NCI-H1417 (cell line): Measurements from ENCODE around the gene C16orf74.

ENCODE experiments used
- DNase-seq, 3 experiments: peaks; one replicate each; lab custom pipeline; 2025; lab: John Stamatoyannopoulos, UW

C16orf74 gene

DNA sequence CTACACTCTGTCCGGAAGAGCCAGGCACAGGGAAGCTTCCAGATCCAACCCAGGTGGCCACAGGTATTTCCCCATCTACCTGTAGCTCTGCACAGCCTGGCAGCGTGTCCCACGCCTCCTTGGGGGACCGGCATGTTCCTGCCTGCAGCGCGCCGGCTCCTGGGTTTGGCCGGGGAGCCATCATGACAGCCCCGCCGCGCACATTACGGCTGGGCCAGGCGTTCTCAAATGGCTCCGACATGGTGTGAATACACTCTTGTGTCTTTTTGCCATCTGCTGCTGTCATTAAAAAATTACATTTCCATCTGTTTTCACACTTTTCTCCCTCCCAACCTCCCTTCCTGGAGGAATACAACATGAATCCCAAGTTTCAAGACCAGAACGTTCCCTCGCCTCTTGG is 54.1 kb downstream of the C16orf74 start:
- no peak for DNase-seq

DNA sequence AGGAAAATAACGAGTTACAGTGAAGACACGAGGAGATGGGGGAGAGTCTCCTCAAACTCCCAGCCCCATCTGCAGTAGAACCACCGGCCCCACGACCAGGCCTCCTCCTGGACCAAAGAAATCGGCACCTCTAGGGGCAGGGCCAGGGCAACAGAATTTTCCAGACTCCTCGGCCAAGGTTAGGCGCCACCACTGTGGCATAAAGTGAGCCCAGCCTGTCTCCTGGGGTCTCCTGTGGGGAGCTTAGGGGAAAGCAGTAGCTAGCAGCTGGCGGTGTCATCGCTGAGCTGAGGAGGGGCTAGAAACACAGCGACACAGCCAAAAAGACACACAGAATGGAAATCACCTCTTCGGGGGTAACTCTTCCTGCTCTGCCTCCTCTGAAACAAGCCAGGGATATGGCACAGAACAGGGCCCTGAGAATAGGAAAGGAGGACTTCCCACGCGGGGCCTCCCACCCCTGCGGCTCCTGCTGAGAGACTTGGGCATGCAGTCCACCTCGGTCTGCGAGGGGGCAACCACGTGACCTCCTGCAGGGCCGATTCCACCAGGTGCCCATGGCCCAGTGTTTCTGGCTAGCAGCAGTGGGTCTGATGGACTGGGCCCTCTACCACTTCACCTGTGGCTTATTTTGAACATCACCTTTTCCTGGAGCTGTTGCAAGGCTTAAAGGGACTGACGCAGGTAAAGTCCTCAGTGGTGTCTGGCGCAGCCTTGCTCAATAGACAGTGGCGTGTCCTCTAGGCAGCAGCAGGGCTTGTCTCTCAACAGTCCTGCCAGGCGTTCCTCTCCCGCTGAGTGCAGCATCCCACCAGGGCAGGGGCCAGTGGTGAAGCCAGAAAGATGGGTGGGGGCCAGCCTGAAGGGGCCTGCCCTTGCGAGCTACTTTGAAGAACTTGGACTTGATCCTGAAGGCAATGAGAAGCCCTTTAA is 55.4 kb downstream of the C16orf74 start:
- no peak for DNase-seq

DNA sequence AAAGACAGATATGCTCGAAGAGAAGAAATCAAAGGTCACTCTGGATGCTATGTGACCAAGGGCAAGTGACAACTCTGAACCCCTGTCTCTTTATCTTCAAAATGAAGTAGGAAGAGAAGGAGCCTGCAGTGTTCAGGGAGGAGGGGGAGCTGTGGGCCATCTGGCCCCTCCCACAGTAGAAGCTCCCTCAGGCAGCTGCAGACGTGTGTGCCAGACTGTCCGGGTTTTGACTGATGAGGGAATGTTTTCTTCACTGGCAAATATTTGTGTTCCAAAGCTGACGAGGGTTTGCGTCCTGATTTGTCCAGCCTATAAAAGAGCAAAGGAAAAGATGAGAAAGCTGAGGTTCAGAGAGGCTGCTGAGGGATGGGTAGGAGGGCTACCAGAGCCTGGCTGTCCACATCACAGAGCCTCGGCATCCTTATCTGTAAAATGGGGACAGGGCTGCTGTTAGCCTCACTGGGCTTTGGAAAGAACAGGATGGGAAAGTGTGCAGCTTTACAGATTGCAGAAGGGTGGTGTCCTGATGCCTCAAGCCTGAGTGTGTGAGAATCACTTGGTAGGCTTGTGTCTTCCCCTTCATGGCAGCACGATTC is 60.3 kb downstream of the C16orf74 start:
- peak; percentile 40 to 78 (median 53) for DNase-seq

DNA sequence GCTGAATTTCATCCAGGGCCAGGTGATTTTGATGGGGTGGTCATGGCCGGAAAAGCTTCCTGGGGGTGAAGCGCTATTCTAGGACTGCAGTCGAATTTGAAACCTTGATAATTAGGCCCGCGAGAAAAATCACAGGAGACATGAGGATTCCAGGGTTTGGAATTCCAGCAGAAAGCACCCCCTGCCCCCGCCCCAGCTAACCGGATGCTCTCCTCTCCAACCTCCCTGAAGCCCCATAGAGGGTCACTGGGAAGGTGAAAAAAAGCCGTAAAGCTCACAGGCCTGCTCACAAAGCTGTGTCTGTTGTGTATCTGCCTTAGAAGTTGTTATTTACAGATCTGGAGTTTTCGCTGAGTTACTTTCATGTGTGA is 61.0 kb downstream of the C16orf74 start:
- DNase-seq = no peak

DNA sequence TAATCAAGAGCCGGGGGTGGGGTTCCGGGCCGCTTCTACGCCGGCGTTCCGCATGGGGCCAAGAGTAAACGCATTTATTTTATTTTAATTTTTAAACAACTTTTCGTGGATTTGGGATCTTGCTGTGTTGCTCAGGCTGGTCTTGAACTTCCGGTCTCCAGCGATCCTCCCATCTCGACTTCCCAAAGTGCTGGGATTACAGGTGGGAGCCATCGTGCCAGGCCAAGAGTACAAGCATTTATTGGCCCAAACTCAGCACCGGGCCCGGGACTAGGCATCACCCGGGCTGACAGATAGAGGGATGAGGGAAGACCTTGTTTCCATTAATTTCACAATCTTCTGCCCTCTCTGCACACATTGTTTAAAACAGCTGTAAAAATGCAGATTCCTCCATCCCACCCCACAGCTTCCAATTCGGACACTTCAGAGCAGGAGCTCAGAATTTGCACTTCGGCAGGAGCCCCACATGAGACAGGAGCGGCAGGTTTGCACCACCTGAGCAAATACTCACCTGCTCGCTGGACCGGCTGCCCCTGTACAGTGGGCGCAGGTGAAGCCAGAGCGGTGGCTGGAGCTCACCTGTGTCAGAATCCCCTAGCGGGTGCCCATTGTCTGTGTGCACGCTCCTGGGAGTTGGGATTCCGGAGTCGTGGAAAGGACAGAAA is 61.5 kb downstream of the C16orf74 start:
- DNase-seq = peak; percentile 21 to 79 (median 72)

DNA sequence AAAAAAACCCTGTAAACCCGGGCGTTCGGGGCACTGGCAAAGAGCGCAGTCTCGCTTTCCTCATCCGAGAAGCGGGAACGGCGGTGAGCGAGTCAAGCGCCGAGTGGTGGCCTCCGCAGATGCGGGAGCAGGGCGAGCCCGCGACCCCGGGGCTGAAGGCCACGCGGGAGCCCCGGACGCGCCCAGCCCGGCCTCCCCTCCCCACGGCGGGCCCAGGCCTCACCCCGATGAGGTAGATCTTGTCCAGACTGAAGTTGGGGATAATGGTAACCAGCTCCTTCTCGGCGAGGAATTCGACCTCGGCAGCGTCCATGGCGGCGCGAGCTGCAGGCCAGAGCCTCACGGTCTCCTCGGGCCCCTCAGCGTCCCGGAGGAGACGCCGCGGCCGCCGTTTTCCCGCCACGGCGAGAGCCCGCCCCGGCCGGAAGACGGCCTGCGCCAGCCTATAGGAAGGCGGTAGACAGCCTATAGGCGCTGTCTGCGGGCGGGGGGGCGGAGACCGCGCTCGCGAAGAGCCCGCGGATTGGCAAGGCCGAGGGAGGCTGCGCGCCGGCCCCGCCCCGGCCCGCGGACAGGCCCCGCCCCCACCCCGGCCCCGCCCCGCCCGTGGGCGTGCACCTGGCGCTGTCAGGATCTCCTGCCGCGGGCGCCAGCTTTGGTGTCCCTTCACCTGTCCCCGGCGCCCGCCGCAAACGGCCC is 62.2 kb downstream of the C16orf74 start, which contains the start of gene GINS2:
GINS2 (minus strand) TSS at position 369 of the 699 bp plus-strand sequence; CDS start at position 313, 56 bp downstream.
- peak; percentile 83 to 92 (median 89) for DNase-seq

DNA sequence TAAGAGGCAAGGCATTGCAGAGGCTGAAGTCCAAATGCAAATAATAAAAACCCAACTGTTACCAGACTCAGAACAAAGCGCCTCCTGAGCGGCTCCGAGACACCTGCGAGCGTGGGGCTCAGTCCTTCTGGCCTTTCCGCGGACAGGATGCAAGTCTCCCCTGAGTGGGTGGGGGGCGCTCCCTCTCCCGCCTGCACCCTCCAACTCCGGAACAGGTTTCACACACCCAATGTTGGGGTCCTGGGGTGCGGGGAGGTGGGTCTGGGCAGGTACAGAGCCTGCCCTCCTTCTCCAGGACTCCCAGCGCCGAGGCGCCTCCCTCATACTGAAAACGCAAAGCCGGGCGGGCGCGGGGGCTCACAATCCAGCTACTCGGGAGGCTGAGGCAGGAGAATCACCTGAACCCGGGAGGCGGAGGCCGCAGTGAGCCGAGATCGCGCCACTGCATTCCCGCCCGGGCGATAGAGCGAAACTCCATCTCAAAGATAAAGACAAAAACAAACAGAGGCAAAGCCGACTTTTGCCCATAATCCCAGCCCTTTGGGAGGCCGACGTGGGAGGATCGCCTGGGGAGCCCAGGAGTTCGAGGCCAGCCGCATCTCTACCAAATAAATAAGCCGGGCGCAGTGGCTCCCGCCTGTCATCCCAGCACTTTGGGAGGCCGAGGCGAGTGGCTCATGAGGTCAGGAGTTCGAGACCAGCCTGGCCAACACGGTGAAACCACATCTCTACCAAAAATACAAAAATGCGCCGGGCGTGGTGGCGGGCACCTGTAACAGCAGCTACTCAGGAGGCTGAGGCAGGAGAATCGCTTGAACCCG is 63.0 kb downstream of the C16orf74 start:
- DNase-seq = no peak

DNA sequence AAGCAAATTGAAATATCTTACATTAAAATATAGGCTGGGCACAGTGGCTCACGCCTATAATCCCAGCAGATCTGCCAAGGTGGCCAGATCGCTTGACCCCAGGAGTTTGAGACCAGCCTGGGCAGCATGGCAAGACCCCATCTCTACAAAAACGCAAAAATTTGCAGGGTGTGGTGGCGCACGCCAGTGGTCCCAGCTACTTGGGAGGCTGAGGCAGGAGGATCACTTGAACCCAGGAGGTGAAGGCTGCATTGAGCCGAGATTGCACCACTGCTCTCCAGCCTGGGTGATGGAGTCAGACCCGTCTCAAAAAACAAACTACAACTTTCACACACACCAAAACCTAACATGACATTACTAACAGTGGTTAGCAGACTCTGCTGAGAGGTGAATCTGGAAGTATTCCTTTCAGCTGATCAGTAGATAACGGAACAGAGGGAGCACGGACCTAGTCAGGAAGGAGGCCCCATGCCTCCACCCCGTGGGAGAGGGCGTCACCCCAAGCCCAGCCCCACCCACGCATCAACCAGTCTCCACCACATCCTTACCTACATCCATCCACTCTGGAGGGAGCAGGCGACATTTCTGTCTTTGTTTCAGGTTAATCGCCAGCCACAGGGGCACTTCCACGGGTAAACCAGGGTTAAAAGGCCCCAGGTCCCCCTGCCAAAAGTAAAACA is 63.8 kb downstream of the C16orf74 start:
- no peak for DNase-seq

DNA sequence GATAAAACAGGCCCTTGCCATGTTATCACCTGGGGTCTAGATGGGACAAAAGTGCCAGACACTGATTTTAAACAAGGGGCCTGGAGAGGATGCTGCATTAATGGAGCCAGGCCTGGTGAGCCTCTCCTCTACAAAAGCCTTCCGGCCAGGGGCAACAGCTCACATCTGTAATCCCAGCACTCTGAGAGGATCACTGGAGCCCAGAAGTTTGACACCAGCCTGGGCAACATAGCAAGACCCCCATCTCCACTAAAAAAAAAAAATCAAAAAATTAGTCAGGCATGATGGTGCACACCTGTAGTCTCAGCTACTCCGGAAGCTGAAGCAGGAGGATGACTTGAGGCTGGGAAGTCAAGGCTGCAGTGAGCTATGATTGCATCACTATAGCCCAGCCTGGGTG is 65.6 kb downstream of the C16orf74 start:
- DNase-seq = no peak

DNA sequence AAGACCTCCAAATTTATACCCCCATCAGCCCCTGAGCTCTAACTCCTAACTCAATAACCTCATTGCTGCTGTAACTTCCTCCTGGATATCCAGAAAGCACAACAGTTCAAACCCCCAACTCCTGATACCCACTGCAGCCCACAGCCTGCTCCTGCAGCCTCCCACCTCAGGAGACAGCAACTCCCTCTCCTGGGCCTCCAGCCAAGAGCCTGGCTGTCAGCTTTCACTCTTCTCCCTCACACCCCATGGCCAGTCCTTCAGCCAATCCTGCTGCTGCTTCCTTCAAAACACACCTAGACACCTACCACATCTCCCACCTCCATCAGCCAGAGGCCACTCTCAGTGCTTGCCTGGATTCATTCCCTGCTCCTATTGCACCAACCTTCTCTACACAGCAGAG is 67.5 kb downstream of the C16orf74 start:
- DNase-seq = no peak

DNA sequence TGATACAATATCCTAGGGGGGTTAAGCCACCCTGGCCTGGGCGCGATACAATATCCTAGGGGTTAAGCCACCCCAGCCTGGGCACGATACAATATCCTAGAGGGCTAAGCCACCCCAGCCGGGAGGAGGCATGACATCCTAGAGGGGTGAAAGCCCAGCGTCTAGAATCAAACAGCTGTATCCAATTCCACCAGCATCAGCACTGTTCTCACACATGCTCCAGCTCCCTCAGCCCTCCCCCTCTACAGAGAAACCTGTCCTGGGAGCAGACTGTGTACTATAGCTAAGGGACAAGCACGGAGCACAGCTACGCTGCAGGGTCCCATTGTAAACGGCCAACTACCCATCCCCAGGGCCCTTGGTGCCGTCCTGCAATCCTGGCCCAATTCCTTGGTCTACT is 68.4 kb downstream of the C16orf74 start:
- no peak for DNase-seq

DNA sequence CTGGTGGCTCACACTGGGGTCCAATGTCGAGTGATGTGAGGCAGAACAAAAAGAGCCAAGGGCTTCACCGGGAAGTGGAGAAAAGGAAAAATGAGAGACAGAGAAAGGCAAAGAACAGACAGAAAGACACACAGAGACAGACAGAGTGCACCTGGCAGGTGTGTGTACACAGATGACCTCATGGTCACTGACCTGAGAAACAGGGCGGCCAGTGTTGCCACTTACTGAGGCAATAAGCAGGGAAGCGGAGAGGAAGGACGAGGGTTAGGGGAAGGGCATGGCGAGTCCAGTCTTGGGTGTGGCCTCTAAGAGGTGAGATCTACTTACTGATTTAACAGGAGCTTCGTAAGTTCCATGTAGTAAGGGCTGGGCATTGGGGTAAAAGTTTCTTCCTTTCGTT is 69.6 kb downstream of the C16orf74 start:
- peak in 1 of 3 experiments; percentile 31 for DNase-seq

DNA sequence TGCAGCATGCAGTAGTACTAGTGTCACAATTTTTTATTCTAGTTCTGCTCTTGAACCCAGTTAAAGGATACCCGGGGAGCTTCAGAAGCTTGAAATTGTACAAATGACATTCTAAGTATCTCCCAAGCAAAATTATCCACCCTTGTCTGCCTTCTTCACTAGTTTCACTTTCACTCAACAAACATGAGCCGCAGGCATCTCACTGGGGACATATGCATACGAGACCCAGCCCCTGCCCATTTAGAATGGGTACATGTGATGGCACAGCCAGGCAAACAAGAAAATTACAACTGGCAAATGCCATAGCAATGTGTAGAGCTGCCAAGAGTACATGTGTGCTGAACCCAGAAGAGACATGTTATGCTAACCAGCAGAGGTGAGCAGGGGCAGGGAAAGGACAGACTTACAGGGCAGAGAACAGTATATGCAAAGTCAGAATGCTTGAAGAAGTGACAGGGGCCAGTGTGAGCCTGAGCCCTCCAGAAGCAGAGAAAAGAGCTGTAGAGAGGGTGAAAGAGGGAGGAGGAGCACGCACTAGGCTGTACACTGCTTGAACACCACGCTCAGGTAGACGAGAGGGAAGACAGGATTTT is 70.4 kb downstream of the C16orf74 start:
- DNase-seq = no peak

DNA sequence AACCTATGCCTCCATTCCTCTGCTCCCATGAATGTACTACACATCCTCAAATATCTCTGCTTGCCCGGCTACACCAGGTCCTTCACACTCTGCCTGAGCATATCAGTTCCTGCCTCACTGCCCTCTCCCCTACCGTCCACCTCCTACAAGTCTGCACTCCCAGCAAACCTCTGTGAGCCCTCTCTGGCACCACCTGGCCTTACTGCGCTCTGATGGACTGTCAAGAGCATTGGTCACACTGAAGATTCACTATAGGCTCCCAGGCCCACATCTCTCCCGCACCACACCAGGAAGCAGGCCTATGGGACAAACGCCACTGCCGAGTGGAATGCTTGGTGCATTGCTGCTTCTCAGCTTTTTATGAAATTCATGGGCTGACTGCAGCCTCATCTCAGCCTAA is 71.0 kb downstream of the C16orf74 start:
- no peak for DNase-seq

DNA sequence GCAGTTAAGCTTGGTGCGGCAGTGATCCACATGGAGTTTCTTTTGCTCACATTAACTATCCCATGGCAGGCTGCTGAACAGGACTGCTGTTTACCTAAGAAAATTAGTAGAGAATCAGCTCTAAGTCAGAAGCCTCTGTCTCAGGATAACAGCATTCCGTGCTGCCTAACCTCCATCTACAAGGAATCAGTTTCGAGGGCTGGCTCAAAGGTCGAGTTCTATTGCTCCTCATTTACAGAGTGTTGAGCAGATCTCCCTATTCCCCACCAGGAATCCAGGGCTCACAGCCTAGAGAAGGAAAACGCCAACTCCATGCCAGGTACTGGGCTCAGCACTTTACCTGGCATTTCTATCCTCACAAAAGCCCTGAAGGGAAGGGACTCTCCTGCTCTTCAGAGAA is 72.1 kb downstream of the C16orf74 start:
- no peak for DNase-seq

DNA sequence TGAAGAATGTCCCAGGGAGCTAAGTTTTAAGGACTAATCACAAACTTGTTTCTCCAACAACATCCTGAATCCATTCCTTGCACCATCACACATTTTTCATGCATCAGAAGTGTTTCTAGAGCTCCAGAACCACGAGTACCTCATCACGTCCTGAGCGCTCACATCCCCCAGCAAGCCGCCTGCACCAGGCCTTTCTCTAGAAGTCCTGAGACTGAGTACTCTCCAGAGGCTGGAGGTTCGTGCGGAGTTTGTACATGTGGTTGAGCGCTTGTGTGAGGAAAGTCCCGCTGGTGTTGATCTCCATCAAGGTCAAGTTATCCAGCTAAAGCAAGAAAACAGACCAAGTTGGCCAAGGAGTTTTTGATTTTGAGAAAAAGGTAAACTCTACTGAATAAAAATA is 72.9 kb downstream of the C16orf74 start:
- DNase-seq = peak in 1 of 3 experiments; percentile 19

DNA sequence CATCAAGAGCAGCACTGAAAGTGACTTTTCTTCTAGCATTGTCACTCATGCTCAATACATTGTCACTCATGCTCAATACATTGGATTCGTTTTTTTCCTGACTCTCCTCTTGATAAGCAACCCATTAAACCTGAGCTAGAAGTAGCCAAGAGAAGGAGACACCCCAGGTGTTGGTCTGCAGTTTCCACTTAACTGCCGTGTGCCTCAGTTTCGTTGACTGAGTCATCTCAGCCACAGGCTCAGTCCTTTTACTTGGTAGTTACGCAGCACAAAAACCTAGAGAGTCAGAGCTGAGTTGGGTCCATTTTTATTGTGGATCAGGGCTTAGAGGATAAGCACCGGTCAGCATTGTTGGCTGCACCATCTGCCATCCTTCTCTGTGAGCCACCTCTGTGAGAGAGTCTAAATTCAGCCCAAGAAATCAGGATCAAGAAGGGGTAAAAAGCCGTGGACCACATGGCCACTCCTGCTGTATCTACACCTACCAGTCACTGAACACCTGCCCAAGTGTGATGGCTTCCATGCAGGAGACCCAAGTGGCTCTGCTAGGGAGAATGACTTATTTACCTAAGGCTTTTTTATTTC is 73.4 kb downstream of the C16orf74 start:
- DNase-seq = no peak

DNA sequence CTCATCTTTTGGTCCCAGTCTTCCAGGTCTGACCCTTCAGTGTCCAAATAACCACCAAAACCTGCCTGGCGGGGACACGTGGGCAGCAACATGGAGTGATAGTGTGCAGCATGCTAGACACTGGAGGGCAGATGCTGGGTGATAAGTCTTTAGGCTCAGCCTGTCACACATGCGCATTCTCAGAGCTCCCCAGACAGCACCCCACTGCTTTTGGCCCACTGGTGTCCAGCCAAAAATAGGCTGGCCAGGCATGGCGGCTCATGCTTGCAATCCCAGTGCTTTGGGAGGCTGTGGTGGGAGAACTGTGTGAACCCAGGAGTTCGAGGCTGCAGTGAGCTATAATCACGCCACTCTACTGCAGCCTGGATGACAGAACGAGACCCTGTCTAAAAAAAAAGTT is 74.4 kb downstream of the C16orf74 start:
- DNase-seq = no peak

DNA sequence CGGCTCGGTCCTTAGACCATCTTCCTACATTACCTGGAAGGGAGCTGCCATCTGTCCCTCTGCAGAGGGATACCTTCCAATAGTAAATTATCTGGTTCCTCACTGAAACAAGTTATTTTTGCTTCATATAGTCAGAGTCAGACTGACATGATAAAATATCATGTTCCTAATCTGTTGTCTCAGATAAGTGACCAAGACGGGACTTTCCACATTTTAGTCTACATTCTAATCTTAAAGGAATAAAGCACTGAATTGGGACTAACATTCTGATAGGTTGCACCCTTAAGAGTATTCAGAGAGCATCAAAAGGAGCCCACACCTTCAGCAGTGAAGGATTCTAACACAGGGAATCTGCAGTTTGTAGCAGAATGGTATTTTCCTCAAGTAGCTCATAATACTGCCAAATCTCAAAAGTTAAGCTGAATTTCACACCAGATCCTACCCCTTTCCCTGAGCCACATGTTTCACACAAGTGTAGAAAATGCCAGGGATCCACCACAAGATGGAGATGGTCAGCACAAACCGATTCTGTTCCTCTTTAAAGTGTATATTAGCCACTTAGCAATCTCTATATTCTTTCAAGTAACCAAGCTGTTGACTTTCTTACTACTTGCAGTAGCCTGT is 75.5 kb downstream of the C16orf74 start:
- DNase-seq = peak in 1 of 3 experiments; percentile 57
